Astrocyte (in vitro differentiated cells and primary cell): ENCODE results near the gene GTF2F2. TPM values are rescaled to one million over a fixed set of nuclear protein-coding genes. Genes with fewer than 3 reads are reported as not detected.

Experiments used
- DNase-seq: peaks from one replicate; pipeline ENCODE4 v3.0.0-alpha.2; 2010; ENCODE audit warnings: low read depth
- FAIRE-seq: peaks from 2 replicates; lab custom pipeline; 2011; peaks lifted over from hg19 to GRCh38; lab: Jason Lieb, UNC
- H2AFZ ChIP-seq: 2 replicates; pipeline ENCODE4 v1.6.0; 2012; ENCODE audit warnings: low read depth, low read length, inconsistent platforms
- H3K27ac ChIP-seq: 2 replicates; pipeline ENCODE4 v1.5.1; 2011; ENCODE audit warnings: low read depth, low read length, inconsistent platforms
- H3K27me3 ChIP-seq: 2 replicates; pipeline ENCODE4 v1.6.0; 2011; ENCODE audit warnings: low read length, inconsistent platforms; ENCODE audit not compliant: insufficient read depth
- H3K36me3 ChIP-seq: 2 replicates; pipeline ENCODE4 v1.5.1; 2011; ENCODE audit warnings: low read length, inconsistent platforms; ENCODE audit not compliant: insufficient read depth
- H3K4me1 ChIP-seq: 2 replicates; pipeline ENCODE4 v1.5.1; 2011; ENCODE audit warnings: low read length, inconsistent platforms; ENCODE audit not compliant: insufficient read depth
- H3K4me2 ChIP-seq: 2 replicates; pipeline ENCODE4 v1.6.0; 2012; ENCODE audit warnings: low read length, inconsistent platforms
- H3K4me3 ChIP-seq: 2 replicates; pipeline ENCODE4 v1.5.1; 2011; ENCODE audit warnings: low read depth, mild to moderate bottlenecking, low read length, inconsistent platforms; ENCODE audit not compliant: insufficient read depth
- H3K79me2 ChIP-seq: 2 replicates; pipeline ENCODE4 v1.6.0; 2012; ENCODE audit warnings: mild to moderate bottlenecking, low read length, inconsistent platforms; ENCODE audit not compliant: insufficient read depth
- H3K9ac ChIP-seq: 2 replicates; pipeline ENCODE4 v1.6.0; 2012; ENCODE audit warnings: mild to moderate bottlenecking, low read length, inconsistent platforms
- H3K9me3 ChIP-seq: 2 replicates; pipeline ENCODE4 v1.5.1; 2012; ENCODE audit warnings: low read depth, mild to moderate bottlenecking, low read length, inconsistent platforms; ENCODE audit not compliant: insufficient read depth
- H4K20me1 ChIP-seq: 2 replicates; pipeline ENCODE4 v1.6.0; 2012; ENCODE audit warnings: low read length, inconsistent platforms; ENCODE audit not compliant: insufficient read depth
- H3K27ac Mint-ChIP-seq: one replicate; pipeline ENCODE4 v1.8.0; 2021; ENCODE audit warnings: mild to moderate bottlenecking, mixed read lengths; ENCODE audit not compliant: unreplicated experiment
- H3K27me3 Mint-ChIP-seq: one replicate; pipeline ENCODE4 v1.8.0; 2021; ENCODE audit warnings: low read depth, mixed read lengths; ENCODE audit not compliant: unreplicated experiment
- H3K36me3 Mint-ChIP-seq: one replicate; pipeline ENCODE4 v1.8.0; 2021; ENCODE audit warnings: low read depth, mixed read lengths; ENCODE audit not compliant: unreplicated experiment
- H3K4me1 Mint-ChIP-seq: one replicate; pipeline ENCODE4 v1.8.0; 2021; ENCODE audit warnings: low read depth, mixed read lengths; ENCODE audit not compliant: unreplicated experiment
- H3K4me3 Mint-ChIP-seq: one replicate; pipeline ENCODE4 v1.8.0; 2021; ENCODE audit warnings: mild to moderate bottlenecking, moderate library complexity, mixed read lengths; ENCODE audit not compliant: unreplicated experiment
- H3K9me3 Mint-ChIP-seq: one replicate; pipeline ENCODE4 v1.8.0; 2021; ENCODE audit warnings: mild to moderate bottlenecking, mixed read lengths; ENCODE audit not compliant: unreplicated experiment
- EZH2 ChIP-seq: IDR thresholded peaks from 2 replicates; pipeline ENCODE4 v1.6.1; 2012; ENCODE audit warnings: mild to moderate bottlenecking, low read length, inconsistent platforms; ENCODE audit not compliant: insufficient read depth
- total RNA-seq: library from RNA; stranded (reverse); gene quantifications from 2 replicates; pipeline ENCODE4 v1.2.1, GENCODE V29; 2021
- TF ChIP-seq, protein P1 (sequence below): IDR thresholded peaks from 2 replicates; pipeline ENCODE4 v1.5.1; 2011; ENCODE audit warnings: low read depth, mild to moderate bottlenecking, inconsistent platforms, low read length, moderate library complexity; ENCODE audit not compliant: insufficient read depth

Gene GTF2F2
- total RNA-seq, 1 donor from 2014 or later, result 27.8 TPM

DNA sequence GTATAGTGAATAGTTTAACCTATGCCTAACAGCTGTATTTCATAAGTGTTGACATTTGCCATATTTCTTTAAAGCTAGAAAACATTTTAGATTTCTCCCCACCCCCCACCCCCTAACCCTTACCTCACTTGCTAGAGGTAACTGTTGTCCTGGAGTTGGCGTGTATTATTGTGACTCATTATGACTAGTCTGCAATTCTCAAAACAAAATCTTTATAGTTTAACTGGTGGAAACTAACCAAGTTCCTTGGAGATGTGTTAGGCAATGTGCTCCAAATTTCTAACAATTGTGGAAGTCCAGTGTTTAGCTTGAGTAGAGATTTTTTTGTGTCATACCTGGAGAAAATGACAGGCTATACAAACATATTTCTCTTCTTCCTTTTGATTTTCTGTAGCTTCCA is 42.5 kb downstream of the GTF2F2 start:
- Histone ChIP-seq H3K27me3 (no peaks in the 10 kb centered on the region), H3K9ac (peak overlapping the region; percentile 67)
- peak; percentile 90 for DNase-seq

DNA sequence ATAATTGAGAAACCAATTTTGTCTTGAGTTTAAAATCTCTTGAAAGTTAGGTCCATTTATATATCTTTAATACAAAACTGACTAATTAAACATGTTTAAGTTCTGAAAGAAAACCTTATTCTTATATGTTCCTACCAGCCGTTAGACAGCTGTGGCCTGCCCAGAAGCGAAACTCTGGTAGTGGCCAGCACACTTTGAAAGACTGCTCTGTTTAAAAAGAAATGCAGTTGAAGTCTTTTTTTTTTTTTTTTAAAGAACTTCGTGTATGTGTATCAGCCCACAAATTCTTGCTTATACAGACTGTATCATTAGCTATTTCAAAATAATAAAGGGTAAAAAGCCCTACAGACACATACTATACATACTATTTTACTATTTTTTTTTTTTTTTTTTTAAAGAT is 46.5 kb downstream of the GTF2F2 start:
- no peaks in the 10 kb centered on the region for H3K9me3 Mint-ChIP-seq
- no peak overlapping the region for H3K4me3 ChIP-seq
- no peak overlapping the region for H3K27ac ChIP-seq
- H3K27me3 ChIP-seq, result no peaks in the 10 kb centered on the region
- H3K4me1 Mint-ChIP-seq, result peaks cover 18% of the 10 kb centered on the region
- DNase-seq (no peak), FAIRE-seq (no peak)
- H3K4me2 ChIP-seq, result no peak overlapping the region
- no peaks in the 10 kb centered on the region for H3K9me3 ChIP-seq
- H2AFZ ChIP-seq, result no peak overlapping the region
- H3K4me1 ChIP-seq, result peaks cover 17% of the 10 kb centered on the region
- no peaks in the 10 kb centered on the region for H3K36me3 ChIP-seq
- peaks cover 4% of the 10 kb centered on the region for H3K36me3 Mint-ChIP-seq
- H3K4me3 Mint-ChIP-seq, result no peak overlapping the region
- H3K27ac Mint-ChIP-seq, result no peak overlapping the region
- no peak for TF ChIP-seq EZH2
- TF ChIP-seq, protein P1, sequence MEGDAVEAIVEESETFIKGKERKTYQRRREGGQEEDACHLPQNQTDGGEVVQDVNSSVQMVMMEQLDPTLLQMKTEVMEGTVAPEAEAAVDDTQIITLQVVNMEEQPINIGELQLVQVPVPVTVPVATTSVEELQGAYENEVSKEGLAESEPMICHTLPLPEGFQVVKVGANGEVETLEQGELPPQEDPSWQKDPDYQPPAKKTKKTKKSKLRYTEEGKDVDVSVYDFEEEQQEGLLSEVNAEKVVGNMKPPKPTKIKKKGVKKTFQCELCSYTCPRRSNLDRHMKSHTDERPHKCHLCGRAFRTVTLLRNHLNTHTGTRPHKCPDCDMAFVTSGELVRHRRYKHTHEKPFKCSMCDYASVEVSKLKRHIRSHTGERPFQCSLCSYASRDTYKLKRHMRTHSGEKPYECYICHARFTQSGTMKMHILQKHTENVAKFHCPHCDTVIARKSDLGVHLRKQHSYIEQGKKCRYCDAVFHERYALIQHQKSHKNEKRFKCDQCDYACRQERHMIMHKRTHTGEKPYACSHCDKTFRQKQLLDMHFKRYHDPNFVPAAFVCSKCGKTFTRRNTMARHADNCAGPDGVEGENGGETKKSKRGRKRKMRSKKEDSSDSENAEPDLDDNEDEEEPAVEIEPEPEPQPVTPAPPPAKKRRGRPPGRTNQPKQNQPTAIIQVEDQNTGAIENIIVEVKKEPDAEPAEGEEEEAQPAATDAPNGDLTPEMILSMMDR, result no peak
- H3K79me2 ChIP-seq, result peaks cover 26% of the 10 kb centered on the region
- H4K20me1 ChIP-seq, result no peaks in the 10 kb centered on the region
- H3K9ac ChIP-seq, result no peak overlapping the region
- H3K27me3 Mint-ChIP-seq, result no peaks in the 10 kb centered on the region

More for the DNA sequence above, 42.5 kb downstream of the GTF2F2 start:
- H3K27ac ChIP-seq, result peak overlapping the region; percentile 88
- no peak overlapping the region for H2AFZ ChIP-seq
- Mint-ChIP-seq H3K4me3 (no peak overlapping the region), H3K9me3 (peaks cover 1% of the 10 kb centered on the region), H3K27me3 (no peaks in the 10 kb centered on the region), H3K36me3 (peaks cover 13% of the 10 kb centered on the region), H3K4me1 (peaks cover 18% of the 10 kb centered on the region), H3K27ac (peak overlapping the region; percentile 60)
- no peak for TF ChIP-seq EZH2
- TF ChIP-seq, protein P1, result no peak
- peaks cover 3% of the 10 kb centered on the region for H3K36me3 ChIP-seq
- peaks cover 22% of the 10 kb centered on the region for H3K79me2 ChIP-seq
- H4K20me1 ChIP-seq, result no peaks in the 10 kb centered on the region
- H3K9me3 ChIP-seq, result no peaks in the 10 kb centered on the region
- no peak for FAIRE-seq
- peak overlapping the region; percentile 59 for H3K4me2 ChIP-seq
- H3K4me3 ChIP-seq, result no peak overlapping the region
- H3K4me1 ChIP-seq, result peaks cover 17% of the 10 kb centered on the region

DNA sequence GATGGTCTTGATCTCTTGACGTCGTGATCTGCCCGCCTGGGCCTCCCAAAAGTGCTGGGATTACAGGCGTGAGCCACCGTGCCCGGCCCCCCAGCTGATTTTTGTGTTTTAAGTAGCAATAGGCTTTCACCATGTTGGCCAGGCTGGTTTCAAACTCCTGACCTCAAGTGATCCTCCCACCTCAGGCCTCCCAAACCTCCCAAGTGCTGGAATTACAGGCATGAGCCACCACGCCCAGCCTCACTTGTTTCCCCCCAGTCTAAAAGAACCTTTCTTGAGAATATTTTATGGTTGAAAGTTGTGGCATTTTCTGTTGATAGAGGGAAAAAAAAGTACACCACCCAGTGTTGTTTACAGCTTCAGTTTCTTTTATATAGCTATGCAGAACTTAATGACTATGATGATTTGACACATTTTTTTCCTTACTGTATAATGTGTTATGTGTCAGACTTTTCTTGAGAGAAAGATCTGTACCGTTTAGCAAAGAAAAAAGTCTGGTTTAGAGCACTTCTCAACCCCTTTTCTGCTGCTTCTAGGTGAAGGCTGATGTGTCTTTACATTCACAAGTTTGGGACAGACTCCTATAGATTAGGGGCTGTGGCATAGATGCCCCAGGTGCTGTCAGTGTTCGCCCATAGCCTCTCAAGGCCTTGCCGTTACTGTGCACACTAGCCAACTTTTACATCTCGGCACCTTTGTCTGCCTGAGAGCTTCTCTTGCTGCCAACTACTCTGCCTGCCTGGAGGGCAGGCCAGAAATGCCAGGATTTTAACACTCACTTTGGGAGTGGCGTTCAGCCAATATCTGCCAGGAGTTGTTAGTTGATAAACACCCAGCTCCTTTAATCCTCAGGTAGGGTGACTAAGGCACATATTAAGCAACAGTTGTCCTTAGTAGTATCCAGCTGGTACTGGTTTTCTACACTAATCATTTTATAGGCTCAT is 47.6 kb downstream of the GTF2F2 start:
- H3K4me3 ChIP-seq, result no peak overlapping the region
- H3K9me3 Mint-ChIP-seq, result no peaks in the 10 kb centered on the region
- no peak overlapping the region for H3K9ac ChIP-seq
- no peaks in the 10 kb centered on the region for H4K20me1 ChIP-seq
- peaks cover 7% of the 10 kb centered on the region for H3K4me1 ChIP-seq
- peaks cover 9% of the 10 kb centered on the region for H3K4me1 Mint-ChIP-seq
- no peaks in the 10 kb centered on the region for H3K27me3 ChIP-seq
- H3K27me3 Mint-ChIP-seq, result no peaks in the 10 kb centered on the region
- TF ChIP-seq, protein P1, result no peak
- H3K79me2 ChIP-seq, result peaks cover 36% of the 10 kb centered on the region
- DNase-seq (no peak), FAIRE-seq (no peak)
- H3K36me3 ChIP-seq, result no peaks in the 10 kb centered on the region
- H3K27ac ChIP-seq, result no peak overlapping the region
- no peaks in the 10 kb centered on the region for H3K9me3 ChIP-seq
- no peak overlapping the region for H2AFZ ChIP-seq
- H3K27ac Mint-ChIP-seq, result no peak overlapping the region
- H3K4me2 ChIP-seq, result no peak overlapping the region
- peaks cover 4% of the 10 kb centered on the region for H3K36me3 Mint-ChIP-seq
- H3K4me3 Mint-ChIP-seq, result no peak overlapping the region
